HG02885 (cell line): Measurements from ENCODE around the gene MED13L.
A peak's percentile ranks its signal among the peaks of the same experiment; 100 is the strongest.

Experiments
- ATAC-seq: cut with Tn5 transposase; IDR thresholded peaks from one replicate; pipeline ENCODE4 v1.9.1; 2021; ENCODE audit warnings: mild to moderate bottlenecking; ENCODE audit not compliant: unreplicated experiment, poor library complexity

MED13L gene

DNA sequence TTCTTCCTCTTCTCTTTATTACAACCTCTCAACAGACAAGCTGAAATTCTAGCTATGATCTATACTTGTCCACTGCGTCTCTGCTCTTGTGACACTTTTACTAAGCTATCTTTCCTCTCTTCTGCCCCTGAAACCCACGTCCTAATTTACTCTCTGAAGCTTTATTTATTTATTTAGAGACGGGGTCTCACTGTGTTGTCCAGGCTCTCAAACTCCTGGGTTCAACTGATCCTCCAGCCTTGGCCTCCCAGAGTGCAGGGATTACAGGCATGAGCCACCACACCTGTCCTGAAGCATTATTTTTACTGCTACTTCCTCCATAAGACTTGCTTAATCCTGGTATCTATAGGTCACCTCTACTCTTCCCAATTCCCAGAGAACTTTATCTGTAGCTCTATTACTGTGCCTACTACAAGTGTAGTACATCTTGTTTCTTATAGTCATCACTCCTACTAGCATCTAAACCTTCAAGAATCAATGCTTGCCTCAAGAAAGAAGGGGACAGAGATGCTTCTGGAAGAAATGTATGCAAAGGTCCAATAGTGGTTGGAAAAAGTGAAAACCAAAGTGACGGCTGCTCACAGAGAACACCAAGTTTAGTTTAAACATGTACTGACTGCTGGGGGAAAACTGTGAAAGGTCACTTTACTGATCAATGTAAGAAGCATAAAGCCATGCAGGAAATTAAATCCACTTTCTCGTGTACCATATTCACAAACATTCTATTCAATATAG is 61.3 kb downstream of the MED13L start:
- ATAC-seq = no peak

GRCh38 chr12:116215023-116215422 is 62.5 kb downstream of the MED13L start:
- ATAC-seq = no peak

GRCh38 chr12:116213885-116214527 is 63.5 kb downstream of the MED13L start:
- no peak for ATAC-seq

- no peak for ATAC-seq
Measured at GRCh38 chr12:116213014-116213413, 64.5 kb downstream of the MED13L start.

DNA sequence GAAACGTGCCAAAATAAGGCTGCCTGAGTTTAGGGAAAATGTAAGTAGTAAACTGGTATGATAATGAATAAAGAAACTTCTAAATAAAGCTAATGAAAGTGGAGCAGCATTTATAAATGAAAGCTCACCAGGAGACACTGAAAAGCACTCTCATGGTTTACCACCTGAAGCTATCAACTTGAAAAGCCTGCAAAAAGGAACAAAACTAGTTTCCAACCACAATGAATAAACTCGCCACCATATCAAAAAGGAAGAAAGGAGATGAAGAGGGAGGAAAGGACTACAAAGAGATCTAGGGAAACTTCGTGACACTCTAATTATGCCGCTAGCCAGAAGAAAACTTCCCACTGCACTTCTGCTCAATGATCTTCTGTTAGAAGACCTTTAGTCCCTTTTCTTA is 66.7 kb downstream of the MED13L start:
- ATAC-seq = no peak

- ATAC-seq = no peak
Measured at GRCh38 chr12:116210131-116210530, 67.4 kb downstream of the MED13L start.

- ATAC-seq = no peak
Measured at GRCh38 chr12:116209503-116209902, 68.0 kb downstream of the MED13L start.

- ATAC-seq = no peak
Measured at GRCh38 chr12:116207274-116207673, 70.2 kb downstream of the MED13L start.

DNA sequence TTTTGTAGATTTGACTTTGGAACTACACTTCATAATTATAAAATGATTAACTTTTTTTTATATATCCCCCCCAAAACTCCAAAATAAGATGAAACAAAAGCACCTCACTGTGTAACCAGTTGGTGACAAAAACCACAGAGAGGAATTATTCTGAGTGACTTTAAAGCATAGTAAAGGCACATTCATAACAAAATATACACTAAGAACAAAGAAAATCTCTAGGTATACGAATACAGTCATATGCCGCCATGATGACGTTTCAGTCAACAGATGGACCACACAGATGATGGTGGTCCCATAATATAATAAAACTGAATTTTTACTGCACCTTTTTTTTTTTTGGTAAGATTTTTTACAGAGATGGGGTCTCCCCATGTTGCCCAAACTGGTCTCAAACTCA is 70.7 kb downstream of the MED13L start:
- no peak for ATAC-seq

DNA sequence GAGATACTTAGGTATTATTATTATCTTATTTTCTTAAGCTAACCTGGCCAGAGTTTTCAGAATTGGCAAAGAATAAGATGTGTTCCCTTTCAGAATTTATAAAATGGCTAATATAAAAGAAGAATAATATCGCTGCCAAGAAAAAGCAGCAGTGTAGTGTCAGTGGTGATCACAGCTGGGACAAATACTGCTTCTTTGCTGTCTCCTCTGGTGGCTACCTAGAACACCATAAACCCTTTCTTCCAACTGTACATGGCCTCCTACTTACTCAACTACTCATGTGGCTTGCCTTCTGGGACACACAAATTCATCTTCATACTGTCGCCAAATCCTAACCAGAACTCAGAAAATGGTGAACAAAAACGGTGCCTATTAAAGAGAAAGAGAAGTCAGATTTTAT is 72.7 kb downstream of the MED13L start:
- ATAC-seq = no peak

GRCh38 chr12:116204169-116204568 is 73.3 kb downstream of the MED13L start:
- no peak for ATAC-seq

GRCh38 chr12:116202940-116203339 is 74.6 kb downstream of the MED13L start:
- no peak for ATAC-seq

DNA sequence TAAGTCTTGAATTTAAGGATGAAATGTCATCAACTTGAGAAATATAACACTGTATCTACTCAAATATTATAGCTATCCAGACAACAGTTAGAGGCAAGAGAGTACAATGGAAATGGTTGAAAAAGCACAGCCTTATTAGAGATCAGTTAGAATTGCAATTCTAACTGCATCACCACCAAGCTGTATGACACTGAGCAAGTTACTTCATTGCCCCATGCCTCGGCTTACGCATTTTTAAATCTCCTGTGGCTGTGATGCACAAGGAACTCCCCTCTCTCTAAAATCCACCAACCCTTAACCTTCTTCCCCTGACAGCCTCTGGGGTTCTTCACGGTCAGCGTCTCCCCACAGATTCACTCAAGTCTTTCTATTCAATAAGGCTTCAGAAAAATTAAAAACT is 75.1 kb downstream of the MED13L start:
- no peak for ATAC-seq

GRCh38 chr12:116201908-116202307 is 75.6 kb downstream of the MED13L start:
- no peak for ATAC-seq

DNA sequence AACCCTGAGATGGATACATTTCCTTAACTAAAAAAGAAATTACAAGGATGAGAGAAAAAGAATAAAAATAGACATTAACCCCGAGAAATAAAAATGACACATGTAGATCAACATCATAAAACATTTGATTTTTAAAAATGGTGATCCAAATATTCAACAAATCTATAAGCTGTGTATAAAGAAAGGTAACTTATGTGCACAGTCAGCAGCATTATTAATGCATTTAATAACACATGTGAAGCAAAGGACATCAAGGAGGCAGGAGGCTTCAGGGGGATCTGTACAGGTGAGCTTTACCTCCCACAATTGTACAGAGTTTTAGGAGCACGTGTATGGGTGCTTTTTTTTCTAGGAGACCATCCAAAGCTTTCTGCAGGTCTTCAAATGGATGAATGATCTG is 76.1 kb downstream of the MED13L start:
- ATAC-seq = no peak

DNA sequence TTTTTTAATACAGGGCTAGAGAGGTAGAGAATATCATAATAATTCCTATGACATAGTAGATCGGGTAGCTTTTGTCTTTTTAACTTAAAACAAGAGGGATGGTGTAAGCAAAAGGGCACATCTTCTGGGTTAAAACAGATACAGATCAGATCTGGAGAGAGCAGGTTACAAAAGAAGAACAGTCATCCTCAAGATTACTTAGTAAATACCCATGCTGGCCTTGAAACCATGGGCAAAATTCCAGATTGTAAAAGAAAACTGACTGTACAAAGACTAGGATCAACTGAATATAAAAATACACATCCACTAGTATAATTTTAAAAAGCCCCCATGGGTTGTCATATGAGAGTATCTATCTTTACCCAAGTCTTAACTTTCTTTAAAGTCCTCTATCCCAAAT is 76.7 kb downstream of the MED13L start:
- ATAC-seq = no peak

GRCh38 chr12:116199160-116199706 is 78.3 kb downstream of the MED13L start:
- ATAC-seq = no peak

GRCh38 chr12:116196752-116197718 is 80.5 kb downstream of the MED13L start:
- ATAC-seq = no peak

GRCh38 chr12:116196226-116196625 is 81.3 kb downstream of the MED13L start:
- ATAC-seq = no peak

- ATAC-seq = peak; percentile 76
Measured at GRCh38 chr12:116194935-116195431, 82.5 kb downstream of the MED13L start.
